BE2C (cell line): ENCODE measurements around the gene EXOC3.
"Not testable (repeated sequence)": the region's sequence is repeated elsewhere in the genome, so short reads cannot be mapped to it uniquely, and the experiment has no call there.

Source experiments
- DNase-seq: peaks from one replicate; pipeline ENCODE4 v3.0.0-alpha.2; 2020
- H3K27me3 ChIP-seq: fragments of 250-450 bp; sonication (Bioruptor Pico); 2 replicates; pipeline ENCODE4 v1.5.1; 2020; ENCODE audit warnings: mild to moderate bottlenecking
- H3K36me3 ChIP-seq: fragments of 250-450 bp; sonication (Bioruptor Pico); 2 replicates; pipeline ENCODE4 v1.5.1; 2020; ENCODE audit warnings: mild to moderate bottlenecking
- H3K4me1 ChIP-seq: fragments of 250-450 bp; sonication (Bioruptor Pico); 2 replicates; pipeline ENCODE4 v1.5.1; 2020
- H3K4me3 ChIP-seq: 2 replicates; pipeline ENCODE4 v1.5.1; 2011; ENCODE audit warnings: low read depth, low read length
- H3K9me3 ChIP-seq: fragments of 250-450 bp; sonication (Bioruptor Pico); 2 replicates; pipeline ENCODE4 v1.5.1; 2020
- CTCF ChIP-seq: IDR thresholded peaks from 2 replicates; pipeline ENCODE4 v1.5.1; 2012; ENCODE audit warnings: mild to moderate bottlenecking, low read depth, low read length

The EXOC3 gene

GRCh38 chr5:471750-472058 is 28.7 kb downstream of the EXOC3 start:
- H3K4me3 ChIP-seq: peak overlapping the region; percentile 78
- H3K27me3 ChIP-seq: peaks cover 27% of the 10 kb centered on the region
- no peak for TF ChIP-seq CTCF
- peaks cover 8% of the 10 kb centered on the region for H3K36me3 ChIP-seq
- no peaks in the 10 kb centered on the region for H3K9me3 ChIP-seq
- DNase-seq: no peak
- H3K4me1 ChIP-seq: no peaks in the 10 kb centered on the region

- peaks cover 32% of the 10 kb centered on the region for H3K27me3 ChIP-seq
- peaks cover 8% of the 10 kb centered on the region for H3K36me3 ChIP-seq
- H3K4me3 ChIP-seq: peak overlapping the region; percentile 78
- H3K4me1 ChIP-seq: no peaks in the 10 kb centered on the region
- no peak for TF ChIP-seq CTCF
- H3K9me3 ChIP-seq: no peaks in the 10 kb centered on the region
- peak; percentile 28 for DNase-seq
Measured at GRCh38 chr5:472076-472655, 29.2 kb downstream of the EXOC3 start.

- Histone ChIP-seq H3K9me3 (no peaks in the 10 kb centered on the region), H3K27me3 (peaks cover 39% of the 10 kb centered on the region), H3K4me3 (peak overlapping the region; percentile 78), H3K36me3 (peaks cover 8% of the 10 kb centered on the region), H3K4me1 (no peaks in the 10 kb centered on the region)
- peak; percentile 90 for DNase-seq
- TF ChIP-seq CTCF: no peak
Measured at GRCh38 chr5:472656-473550, 29.9 kb downstream of the EXOC3 start.

- H3K4me1 ChIP-seq: no peaks in the 10 kb centered on the region
- peak overlapping the region; percentile 68 for H3K4me3 ChIP-seq
- no peak for TF ChIP-seq CTCF
- H3K9me3 ChIP-seq: no peaks in the 10 kb centered on the region
- peaks cover 47% of the 10 kb centered on the region for H3K27me3 ChIP-seq
- peaks cover 8% of the 10 kb centered on the region for H3K36me3 ChIP-seq
- DNase-seq: peak; percentile 37
Measured at GRCh38 chr5:473551-474192, 30.7 kb downstream of the EXOC3 start.

GRCh38 chr5:474232-474839 is 31.4 kb downstream of the EXOC3 start:
- not testable (repeated sequence) for H3K9me3 ChIP-seq, H3K4me3 ChIP-seq, H3K36me3 ChIP-seq, H3K4me1 ChIP-seq, DNase-seq
- peaks cover 54% of the 10 kb centered on the region for H3K27me3 ChIP-seq

GRCh38 chr5:474840-475661 is 32.1 kb downstream of the EXOC3 start:
- Histone ChIP-seq H3K4me1 (no peaks in the 10 kb centered on the region), H3K27me3 (peaks cover 56% of the 10 kb centered on the region), H3K36me3 (peaks cover 8% of the 10 kb centered on the region), H3K4me3 (no peak overlapping the region), H3K9me3 (no peaks in the 10 kb centered on the region)
- DNase-seq: peak; percentile 14
- TF ChIP-seq CTCF: no peak
